GM12892 (cell line): Measurements from ENCODE around the gene SHISA9.

Source experiments
- DNase-seq: peaks from one replicate; pipeline ENCODE4 v3.0.0; 2011; ENCODE audit not compliant: insufficient read length
- FAIRE-seq: peaks from 2 replicates; lab custom pipeline; 2011; peaks lifted over from hg19 to GRCh38; lab: Jason Lieb, UNC
- POLR2A ChIP-seq: IDR thresholded peaks from 2 replicates; pipeline ENCODE4 v1.6.1; 2011; ENCODE audit warnings: low read depth, low read length, control low read depth
- POLR2AphosphoS5 ChIP-seq: IDR thresholded peaks from 2 replicates; pipeline ENCODE4 v1.6.1; 2011; ENCODE audit warnings: low read depth, low read length, control low read depth
- TAF1 ChIP-seq: IDR thresholded peaks from 2 replicates; pipeline ENCODE4 v1.6.1; 2011; ENCODE audit warnings: low read depth, mild to moderate bottlenecking, control low read depth, low read length, borderline replicate concordance

The SHISA9 gene

DNA sequence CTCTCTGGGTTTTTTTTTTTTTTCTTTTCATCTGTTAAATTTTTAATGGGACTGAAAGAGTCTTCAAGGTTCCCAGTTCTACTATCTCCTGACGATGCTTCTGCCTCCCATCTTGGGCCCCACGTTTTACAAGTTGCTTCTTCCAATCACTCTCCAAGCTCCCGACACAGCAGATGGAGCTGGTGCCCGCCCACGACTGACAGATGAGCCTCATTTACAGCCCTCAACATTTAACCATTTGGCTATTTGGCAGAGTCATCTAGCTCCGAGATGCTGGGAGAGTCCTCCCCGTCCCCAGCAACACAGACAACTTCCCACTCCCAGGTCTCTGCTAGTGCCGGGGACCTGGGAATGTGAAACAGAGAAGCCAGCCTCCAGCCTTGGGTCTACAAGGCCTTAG is 276.9 kb downstream of the SHISA9 start:
- TF ChIP-seq POLR2A: no peak
- no peak for TF ChIP-seq TAF1
- no peak for TF ChIP-seq POLR2AphosphoS5
- no peak for FAIRE-seq
- DNase-seq: no peak

DNA sequence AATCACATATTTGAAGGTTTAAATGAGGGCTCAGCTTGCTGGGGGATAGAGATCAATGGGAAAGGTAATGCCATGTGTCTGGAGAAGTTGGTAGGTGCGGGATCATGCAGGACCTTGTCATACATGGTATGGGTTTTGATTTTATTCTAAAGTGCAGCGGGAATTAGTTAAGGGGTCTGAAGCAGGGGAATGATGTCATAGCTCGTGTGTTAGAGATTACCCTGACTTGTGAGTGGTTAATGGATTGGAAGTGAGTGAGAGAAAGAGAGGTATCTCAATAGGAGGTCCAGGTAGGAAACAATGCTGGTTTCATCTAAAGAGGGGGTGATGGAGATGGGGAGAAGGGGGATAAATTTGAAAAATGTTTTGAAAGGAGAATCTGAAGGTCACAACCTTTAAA is 280.0 kb downstream of the SHISA9 start:
- FAIRE-seq: no peak
- DNase-seq: no peak
- TF ChIP-seq TAF1 (no peak), POLR2A (no peak), POLR2AphosphoS5 (no peak)

DNA sequence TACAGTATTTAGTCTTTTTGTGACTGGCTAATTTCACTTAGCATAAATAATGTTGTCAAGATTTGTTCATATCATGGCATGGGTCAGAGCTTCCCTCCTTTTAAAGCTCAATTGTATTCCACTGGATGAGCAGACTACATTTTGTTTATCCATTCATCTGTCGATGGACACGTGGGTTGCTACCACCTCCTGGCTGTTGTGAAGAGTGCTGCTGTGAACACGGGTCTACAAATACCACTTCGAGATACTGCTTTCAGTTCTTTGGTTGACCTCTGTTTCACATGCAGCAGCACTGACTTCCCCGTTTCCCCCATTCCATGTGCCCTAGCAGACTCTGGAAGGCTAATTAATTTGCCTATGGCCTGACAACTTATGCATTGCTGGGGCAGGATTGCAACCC is 285.4 kb downstream of the SHISA9 start:
- no peak for TF ChIP-seq POLR2A
- DNase-seq (no peak), FAIRE-seq (no peak)

DNA sequence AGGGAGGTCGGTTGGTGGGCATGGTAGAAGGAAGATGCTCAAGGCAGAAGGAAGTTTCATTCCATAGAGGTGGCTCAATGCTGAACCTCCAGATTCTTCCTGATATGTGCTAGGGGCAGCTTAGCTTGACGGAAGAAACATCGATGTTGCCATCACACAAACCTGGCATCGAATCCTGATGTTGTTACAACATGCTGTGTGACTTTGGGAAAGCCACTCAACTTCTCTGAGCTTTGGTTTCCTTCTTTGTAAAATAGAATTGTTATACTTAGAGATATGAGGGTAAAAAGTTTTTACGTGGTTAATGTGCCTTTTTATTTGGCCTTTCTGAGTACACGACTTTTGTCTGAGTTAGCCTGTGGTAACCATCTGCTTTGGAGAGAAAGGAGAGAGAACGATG is 287.9 kb downstream of the SHISA9 start:
- no peak for FAIRE-seq
- no peak for TF ChIP-seq TAF1
- DNase-seq: no peak

DNA sequence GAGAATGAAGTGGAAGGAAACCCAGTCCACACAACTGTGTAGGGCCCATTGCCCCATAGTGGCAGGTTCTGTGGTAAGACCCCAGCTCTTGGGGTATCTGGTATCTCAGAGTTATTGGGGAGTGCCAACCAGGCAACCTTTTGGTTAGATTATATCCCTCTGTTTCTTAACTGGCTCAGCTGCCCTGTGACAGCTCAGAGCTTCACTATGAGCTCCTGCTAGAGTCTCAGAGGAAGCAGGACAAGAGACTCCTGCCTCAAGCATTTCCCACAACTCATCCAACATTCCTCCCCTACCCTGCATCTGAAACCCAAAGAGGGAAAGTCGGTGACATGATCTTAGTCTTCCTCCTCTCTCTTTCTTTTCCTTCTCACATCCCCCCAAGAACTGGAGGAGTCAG is 292.3 kb downstream of the SHISA9 start:
- DNase-seq (no peak), FAIRE-seq (no peak)
- no peak for TF ChIP-seq POLR2AphosphoS5

DNA sequence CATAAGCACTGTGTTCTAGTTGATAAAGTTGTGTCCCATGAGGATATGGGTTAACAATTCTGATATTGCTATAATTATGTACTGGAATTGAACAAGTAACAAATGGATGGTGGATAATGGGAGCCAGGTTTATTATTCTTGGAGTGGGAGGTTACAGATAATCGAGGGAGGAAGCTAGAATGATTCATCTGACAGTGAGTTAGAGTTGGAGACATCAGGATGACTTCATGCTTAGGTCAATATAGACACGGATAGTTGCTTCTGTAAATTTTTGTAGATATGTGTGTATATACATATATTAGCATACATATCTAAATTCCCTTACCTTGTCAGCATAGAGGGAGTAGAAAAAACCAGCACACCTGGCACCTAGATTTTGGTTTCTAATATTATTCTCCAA is 293.4 kb downstream of the SHISA9 start:
- DNase-seq: no peak
- FAIRE-seq: no peak
- TF ChIP-seq TAF1 (no peak), POLR2A (no peak), POLR2AphosphoS5 (no peak)

DNA sequence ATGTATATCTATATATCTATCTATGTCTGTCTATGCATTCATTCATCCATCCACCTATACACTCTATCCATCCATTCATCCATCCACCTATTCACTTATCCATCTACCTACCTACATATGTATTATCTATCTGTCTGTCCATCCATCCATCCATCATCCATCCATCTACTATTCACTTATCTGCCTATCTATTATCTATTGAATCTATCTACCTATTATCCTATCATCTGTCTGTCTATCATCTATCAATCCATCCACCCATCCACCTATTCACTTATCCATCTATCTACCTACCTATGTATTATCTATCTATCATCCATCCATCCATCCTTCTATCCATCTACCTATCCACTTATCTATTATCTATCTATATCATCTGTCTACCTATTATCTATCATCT is 302.3 kb downstream of the SHISA9 start:
- DNase-seq: no peak
- FAIRE-seq: no peak
- TF ChIP-seq POLR2A: no peak
- TF ChIP-seq POLR2AphosphoS5: no peak
- no peak for TF ChIP-seq TAF1

DNA sequence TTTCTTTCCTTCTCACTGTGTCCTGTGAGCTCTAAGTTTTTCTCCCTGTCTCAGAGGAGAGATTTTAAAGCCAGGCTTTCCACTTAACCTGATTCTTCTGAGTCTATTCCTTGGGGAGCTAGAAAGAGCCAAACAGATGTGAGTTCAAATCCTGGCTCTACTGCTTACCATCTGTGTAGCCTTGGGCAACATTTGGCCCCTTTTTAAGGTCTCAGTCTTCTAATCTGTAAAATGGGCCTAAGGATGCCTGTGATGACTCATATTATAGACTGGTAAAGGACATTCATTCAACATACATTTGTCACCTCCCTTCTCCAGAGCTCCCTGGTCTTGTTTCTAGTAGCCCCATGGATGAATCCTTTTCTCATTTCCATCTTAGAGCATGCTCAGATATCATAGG is 304.0 kb downstream of the SHISA9 start:
- TF ChIP-seq POLR2A (no peak), POLR2AphosphoS5 (no peak), TAF1 (no peak)
- no peak for DNase-seq
- no peak for FAIRE-seq

DNA sequence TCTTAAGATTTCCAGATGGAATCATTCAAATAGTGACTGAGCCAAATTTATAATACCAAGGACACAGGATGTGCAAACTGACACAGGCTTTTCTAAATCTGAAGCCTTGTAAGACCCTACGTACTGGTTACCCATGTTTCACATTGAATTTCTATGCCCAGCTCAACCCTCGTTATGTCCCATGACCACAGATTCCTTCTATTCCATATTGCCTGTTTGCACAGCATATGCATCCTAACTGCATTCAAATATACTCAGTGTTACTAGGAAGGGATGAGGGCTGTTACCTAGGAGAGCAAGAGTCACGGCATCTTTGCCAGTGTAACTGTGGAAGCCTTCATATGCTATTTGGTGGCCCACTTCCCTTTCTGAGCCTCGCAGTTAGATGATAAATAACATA is 305.2 kb downstream of the SHISA9 start:
- TF ChIP-seq TAF1 (no peak), POLR2AphosphoS5 (no peak), POLR2A (no peak)
- FAIRE-seq: no peak
- no peak for DNase-seq

DNA sequence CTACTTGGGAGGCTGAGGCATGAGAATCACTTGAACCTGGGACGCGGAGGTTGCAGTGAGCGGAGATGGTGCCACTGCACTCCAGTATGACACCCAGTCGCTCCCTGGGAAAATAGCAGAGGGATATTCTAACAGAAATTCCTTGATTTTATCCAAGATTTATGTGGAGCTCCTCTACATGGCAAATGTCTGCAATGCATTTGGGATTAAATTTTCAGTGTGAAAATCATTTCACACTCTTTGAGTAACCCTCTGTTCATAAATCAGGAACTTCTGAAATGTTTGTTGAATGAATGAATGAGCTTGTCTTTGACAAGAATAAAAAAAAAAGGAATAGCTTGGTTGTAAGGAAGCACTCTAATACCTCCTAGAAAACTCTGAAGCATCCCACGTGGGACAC is 305.8 kb downstream of the SHISA9 start:
- TF ChIP-seq POLR2A (no peak), TAF1 (no peak), POLR2AphosphoS5 (no peak)
- FAIRE-seq: no peak
- no peak for DNase-seq

DNA sequence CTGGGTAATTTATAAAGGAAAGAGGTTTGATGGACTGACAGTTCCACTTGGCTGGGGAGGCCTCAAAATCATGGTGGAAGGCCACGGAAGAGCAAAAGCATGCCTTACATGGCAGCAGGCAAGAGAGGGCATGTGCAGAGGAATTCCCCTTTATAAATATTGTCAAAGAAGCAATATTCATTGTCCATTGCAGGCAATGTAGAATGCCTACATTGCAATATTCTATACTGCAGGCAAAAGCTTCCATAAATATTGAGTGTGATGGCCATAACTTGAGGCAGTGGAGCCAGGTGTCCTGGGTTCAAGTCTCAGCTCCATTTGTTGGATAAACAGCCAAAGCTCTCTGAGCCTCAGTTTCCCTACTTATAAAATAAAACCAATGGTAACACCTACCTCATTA is 322.3 kb downstream of the SHISA9 start:
- DNase-seq (no peak), FAIRE-seq (no peak)
- no peak for TF ChIP-seq POLR2AphosphoS5
- TF ChIP-seq TAF1: no peak
- no peak for TF ChIP-seq POLR2A

DNA sequence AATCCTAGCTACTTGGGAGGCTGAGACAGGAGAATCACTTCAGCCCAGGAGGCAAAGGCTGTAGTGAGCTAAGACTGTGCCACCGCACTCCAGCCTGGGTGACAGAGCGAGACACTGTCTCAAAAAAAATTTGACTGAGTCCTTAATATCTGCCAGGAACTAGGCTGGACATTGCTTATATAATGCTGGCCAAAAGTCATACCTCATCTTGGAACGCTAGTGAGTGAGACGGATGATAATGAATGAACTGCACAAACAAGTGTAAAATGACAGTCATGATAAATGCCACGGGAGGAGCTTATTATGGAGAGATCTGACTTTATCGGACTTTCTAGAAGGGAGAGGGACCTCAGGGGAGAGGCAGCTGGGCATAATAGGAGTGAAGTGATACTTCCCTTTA is 327.6 kb downstream of the SHISA9 start:
- TF ChIP-seq POLR2AphosphoS5: no peak
- TF ChIP-seq TAF1: no peak
- no peak for TF ChIP-seq POLR2A
- FAIRE-seq (no peak), DNase-seq (no peak)

DNA sequence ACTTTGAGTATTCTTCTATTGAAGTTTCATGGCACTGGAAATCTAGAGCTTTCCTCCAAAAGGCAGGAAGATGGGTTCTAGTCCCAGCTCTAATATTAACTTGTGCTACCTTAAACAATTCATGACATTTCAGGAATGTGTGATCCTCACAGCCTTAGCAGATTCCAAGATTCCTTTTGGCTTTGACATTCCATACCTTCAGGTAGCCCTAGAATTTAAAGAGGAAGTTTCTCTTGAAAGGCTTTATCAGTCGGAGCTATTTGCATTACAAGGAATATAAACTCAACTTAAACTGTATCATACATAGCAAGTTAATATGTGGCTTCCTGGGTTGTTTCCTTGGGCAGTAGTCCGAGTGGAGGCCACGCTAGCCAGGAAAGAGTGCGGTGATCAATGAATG is 330.0 kb downstream of the SHISA9 start:
- no peak for TF ChIP-seq POLR2A
- TF ChIP-seq TAF1: no peak
- no peak for TF ChIP-seq POLR2AphosphoS5
- DNase-seq (no peak), FAIRE-seq (no peak)

DNA sequence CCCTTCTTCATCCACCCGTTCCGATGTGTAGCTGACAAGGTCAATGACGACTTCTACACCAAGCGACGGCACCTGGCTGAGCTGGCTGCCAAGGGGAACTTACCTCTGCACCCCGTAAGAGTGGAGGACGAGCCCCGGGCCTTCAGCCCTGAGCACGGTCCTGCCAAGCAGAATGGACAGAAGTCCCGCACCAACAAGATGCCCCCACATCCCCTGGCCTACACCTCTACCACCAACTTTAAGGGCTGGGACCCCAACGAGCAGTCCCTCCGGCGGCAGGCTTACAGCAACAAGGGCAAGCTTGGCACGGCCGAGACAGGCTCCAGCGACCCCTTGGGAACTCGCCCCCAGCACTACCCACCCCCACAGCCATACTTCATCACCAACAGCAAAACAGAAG is 333.6 kb downstream of the SHISA9 start:
- TF ChIP-seq TAF1: no peak
- no peak for TF ChIP-seq POLR2A
- no peak for TF ChIP-seq POLR2AphosphoS5
- DNase-seq: no peak
- no peak for FAIRE-seq
